GM19328 (cell line): ENCODE results near the gene RUFY1.
"Not testable (repeated sequence)": the region's sequence is repeated elsewhere in the genome, so short reads cannot be mapped to it uniquely, and the experiment has no call there.

Experiments
- ATAC-seq: cut with Tn5 transposase; IDR thresholded peaks from one replicate; pipeline ENCODE4 v1.9.1; 2021; ENCODE audit warnings: mild to moderate bottlenecking, moderate library complexity; ENCODE audit not compliant: unreplicated experiment

Gene RUFY1

GRCh38 chr5:179533907-179534306, 16.4 kb upstream of the RUFY1 start:
- ATAC-seq = no peak

GRCh38 chr5:179534431-179534830, 15.9 kb upstream of the RUFY1 start:
- ATAC-seq = no peak

GRCh38 chr5:179536676-179537075, 13.7 kb upstream of the RUFY1 start:
- ATAC-seq = no peak

DNA sequence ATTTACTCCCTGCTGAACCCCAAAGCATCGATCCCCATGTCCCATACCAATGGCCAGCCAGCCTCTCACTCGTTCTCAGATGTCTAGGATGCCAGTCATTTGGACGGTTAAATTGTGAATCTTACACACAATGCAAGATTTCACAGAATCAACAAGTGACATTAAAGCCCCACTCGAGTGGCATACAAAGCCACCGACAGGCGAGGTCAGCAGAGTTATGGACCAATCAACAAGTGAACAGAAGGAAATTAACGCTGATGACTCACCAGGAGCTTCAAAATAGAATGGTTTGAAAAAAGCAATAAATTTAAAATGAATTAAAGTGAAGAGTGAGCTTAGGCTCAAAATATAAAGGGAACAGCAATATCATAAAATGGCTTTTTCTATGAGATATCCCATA, 8.2 kb upstream of the RUFY1 start:
- no peak for ATAC-seq

GRCh38 chr5:179543275-179543674, 7.1 kb upstream of the RUFY1 start:
- not testable (repeated sequence) for ATAC-seq

DNA sequence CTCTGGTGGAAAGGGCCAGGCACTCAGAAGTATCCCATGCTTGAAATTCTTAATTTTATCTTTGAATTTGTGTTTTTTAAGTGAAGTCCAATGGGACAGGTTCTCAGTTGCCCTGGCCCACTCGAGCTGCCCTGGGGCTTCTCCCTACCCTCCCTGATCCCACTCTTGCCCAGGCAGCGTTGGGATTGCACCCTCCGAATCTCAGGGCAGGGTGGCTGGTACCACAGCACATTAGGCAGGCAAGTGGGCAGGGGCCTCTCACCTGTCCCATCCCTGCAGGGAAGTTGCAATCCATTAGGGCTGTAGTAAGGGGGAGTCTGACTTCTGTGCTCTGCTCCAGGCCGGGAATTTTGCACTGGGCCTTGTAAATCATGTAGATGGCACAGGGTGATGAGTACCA, 2.7 kb downstream of the RUFY1 start:
- no peak for ATAC-seq

GRCh38 chr5:179553875-179554274, 3.5 kb downstream of the RUFY1 start:
- ATAC-seq = no peak

DNA sequence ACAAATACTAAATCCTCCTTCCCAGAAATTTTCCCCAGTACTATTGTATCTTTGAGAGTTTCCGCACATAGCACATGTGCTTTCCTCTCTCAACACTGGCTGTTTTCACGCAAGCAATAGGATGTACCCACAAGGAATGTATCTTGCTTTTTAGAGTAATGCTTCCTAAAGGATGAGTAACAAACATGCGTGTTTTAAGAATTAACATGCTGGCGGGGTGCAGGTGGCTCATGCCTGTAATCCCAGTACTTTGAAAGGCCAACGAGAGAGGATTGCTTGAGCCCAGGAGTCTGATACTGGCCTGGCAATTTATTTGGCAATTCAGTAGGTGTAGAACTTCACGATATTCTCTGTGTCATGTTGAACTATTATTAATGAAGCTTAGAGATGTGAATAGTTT, 4.6 kb downstream of the RUFY1 start:
- no peak for ATAC-seq

- not testable (repeated sequence) for ATAC-seq
Measured at GRCh38 chr5:179558261-179558799, 8.0 kb downstream of the RUFY1 start.

DNA sequence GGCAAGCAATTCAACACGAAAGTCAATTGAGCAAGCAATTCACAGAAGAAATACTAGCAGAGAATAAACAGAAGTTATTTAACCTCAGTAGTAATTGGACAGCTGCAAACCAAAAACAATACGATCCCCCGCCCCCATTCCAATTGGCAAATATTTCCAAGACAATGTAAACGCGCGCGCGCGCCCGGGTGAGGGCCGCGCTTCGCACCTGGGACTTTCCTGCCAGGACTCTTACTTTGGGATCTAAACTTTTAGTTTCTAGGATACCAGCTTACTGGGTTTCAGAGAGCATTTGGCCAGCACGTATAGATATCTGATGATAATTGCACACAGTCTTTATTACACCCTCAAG, 8.6 kb downstream of the RUFY1 start:
- no peak for ATAC-seq

- peak; percentile 99 for ATAC-seq
Measured at GRCh38 chr5:179559284-179560252, 9.2 kb downstream of the RUFY1 start.

DNA sequence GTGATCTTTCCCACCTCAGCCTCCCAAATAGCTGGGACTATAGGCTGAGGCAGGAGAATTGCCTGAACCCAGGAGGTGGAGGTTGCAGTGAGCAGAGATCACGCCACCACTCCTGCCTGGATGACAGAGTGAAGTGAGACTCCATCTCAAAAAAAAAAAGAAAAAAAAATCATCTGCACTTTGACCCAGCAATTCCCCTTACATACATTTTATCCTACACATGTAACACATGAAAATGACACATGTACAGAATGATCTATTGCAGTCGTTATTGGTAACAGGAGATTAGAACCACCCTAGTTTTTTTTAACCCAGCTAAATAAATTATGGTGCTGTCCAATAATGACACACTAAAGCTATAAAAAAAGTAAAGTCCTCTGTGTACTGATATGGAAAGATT, 14.2 kb downstream of the RUFY1 start:
- ATAC-seq = no peak

DNA sequence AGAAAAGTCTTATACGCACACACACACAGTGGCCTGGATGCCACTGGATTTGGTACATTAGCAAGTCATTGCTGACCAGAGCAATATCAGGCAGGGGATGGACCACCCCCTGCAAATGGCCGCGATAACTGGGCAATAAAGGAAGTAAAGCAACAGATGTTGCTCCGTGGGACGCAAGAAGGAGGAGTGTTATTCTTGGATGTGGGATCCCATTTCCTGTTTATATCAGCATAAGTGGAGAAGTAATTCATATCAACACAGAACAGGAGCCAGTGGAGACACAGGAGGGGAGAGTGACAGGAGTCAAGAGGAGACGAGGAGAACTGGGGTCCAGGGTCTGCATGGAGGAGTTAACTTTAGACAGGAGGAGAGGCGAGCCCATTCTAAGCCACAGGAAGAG, 18.4 kb downstream of the RUFY1 start:
- ATAC-seq = no peak

GRCh38 chr5:179572386-179572785, 22.0 kb downstream of the RUFY1 start:
- no peak for ATAC-seq

DNA sequence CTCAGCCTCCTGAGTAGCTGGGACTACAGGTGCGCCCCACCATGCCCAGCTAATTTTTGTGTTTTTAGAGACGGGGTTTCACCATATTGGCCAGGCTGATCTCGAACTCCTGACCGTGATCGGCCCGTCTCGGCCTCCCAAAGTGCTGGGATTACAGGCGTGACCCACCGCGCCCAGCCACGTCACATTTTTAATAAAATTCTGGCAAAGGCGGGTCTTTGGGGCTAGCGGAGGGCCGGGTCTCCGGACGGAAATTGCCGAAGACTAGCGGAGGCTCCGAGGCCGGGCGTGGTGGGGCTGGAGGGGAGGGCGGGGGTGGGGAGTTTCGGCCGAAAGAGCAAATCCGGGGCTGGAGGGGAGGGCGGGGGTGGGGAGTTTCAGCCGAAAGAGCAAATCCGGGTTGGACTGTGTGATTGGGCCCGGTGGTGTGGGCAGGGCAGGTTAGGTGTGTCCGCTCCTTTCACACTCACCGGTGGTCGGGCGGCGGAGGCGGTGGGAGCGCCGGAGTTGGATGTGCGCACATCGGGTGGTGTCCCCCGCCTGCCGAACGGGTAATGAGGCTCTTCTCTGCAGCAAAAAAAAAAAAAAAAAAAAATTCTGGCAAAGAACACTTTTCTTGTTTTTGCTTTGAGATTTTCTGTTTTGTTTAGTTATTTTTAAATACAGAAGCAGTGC, 27.1 kb downstream of the RUFY1 start:
- ATAC-seq = no peak

DNA sequence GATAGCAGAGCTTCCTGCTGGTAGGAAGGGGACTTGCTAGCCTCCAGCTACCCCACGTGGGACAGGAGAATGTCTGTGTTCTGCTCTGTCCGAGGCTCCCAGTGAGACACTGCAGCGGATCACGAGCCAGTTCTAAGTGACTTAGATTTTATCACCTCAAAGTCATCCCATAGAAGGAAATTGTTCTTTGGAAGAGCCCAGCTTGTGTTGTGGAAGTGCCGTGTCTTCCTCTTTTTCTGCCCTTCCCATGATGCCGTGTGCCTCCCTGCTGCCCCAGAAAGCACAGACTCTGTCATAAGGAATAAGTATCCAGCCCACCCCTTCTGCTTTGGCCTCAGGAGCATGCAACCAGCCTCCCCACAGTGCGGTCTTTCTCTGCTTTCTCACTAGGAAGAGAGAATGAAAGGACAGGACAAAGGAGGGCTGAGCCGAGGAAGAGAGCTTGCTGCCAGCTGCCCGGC, 35.6 kb downstream of the RUFY1 start:
- ATAC-seq = no peak

- no peak for ATAC-seq
Measured at GRCh38 chr5:179588166-179588565, 37.8 kb downstream of the RUFY1 start.

DNA sequence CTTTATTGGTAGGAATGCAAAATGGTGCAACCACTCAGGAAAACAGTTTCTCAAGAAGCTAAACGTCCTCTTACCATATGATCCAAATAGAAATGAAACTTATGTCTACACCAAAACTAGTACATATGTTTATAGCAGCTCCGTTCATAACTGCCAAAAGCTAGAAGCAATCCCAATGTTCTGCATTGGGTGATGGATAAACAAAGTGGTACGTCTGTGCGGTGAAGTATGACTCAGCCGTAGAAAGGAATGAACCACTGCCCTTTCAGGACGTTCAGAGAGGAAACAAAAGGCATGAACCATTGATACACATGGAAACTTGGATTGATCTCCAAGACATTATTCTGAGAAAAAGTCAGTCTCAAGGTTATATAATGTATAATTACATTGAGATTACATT, 45.6 kb downstream of the RUFY1 start:
- ATAC-seq = no peak

DNA sequence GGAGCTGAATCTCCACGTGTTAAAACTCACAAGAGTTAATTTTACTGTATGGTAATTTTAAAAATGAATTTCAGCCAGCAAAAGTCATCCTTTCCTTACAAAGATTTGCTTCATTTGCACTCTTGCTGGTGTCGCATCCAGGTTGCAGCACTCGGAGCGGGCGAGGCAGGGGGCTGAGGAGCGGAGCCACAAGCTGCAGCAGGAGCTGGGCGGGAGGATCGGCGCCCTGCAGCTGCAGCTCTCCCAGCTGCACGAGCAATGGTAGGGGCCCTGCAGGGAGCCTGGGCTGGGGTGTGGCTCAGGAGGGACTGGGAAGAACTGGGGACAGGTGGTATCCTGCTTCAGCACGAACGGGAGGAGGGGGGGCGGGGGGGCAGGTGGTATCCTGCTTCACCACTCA, 46.1 kb downstream of the RUFY1 start:
- ATAC-seq = no peak

DNA sequence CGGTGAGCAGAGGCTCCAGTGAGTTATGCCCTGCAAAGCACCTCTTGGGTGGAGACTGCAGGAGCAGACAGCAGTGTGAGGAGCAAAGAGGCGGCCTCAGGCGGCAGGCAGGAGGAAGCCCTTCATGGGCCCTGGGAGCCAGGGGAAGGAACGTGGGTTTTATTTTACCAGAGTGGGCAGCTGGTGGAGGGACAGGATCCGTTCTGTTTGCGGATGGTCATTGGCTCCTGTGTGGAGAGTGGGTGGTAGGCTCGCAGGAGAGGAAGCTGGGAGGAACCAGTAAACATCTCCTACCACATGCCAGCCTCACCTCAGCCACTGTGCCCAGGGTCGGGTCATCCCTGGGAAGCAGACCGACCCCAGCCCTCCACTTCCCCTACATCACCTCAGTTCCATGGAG, 48.7 kb downstream of the RUFY1 start:
- ATAC-seq = no peak

DNA sequence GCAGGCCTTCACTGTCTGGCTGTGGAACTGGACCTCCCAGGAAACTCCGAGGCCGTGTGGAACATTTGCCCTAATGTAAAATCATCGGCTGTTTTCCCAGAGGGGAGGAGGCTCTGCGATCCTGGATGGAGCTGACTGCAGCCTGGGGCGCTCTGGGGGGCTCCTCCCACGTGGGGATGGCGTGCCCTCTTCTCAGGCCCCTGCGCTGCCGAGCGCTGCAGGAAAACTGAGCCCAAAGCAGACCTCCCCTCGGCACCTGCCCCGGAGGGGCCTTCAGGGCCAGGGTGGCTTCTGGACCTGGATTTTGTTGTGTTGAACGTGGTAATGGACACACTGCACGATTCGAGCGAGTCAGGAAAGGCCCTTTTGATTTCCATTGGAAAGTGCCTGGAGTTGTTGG, 49.2 kb downstream of the RUFY1 start:
- no peak for ATAC-seq

- no peak for ATAC-seq
Measured at GRCh38 chr5:179599973-179600372, 49.6 kb downstream of the RUFY1 start.
